DMS79 (cell line): Measurements from ENCODE around the gene TAF11L14.
"Not testable (repeated sequence)": the region's sequence is repeated elsewhere in the genome, so short reads cannot be mapped to it uniquely, and the experiment has no call there.

Experiments
- DNase-seq: peaks from one replicate; lab custom pipeline; 2025; lab: John Stamatoyannopoulos, UW

TAF11L14 gene

GRCh38 chr5:17634160-17634559, at the start of gene TAF11L14:
TSS of gene TAF11L14 (plus strand) at chr5:17634460.
- DNase-seq: no peak

- DNase-seq: not testable (repeated sequence)
Measured at GRCh38 chr5:17585658-17586057, 48.6 kb upstream of the TAF11L14 start, which contains the start of gene TAF11L7. TSS of gene TAF11L7 (minus strand) at chr5:17585758.

GRCh38 chr5:17590860-17591259, 43.4 kb upstream of the TAF11L14 start, which contains the start of gene TAF11L8:
TSS of gene TAF11L8 (minus strand) at chr5:17590960.
- DNase-seq: not testable (repeated sequence)

- not testable (repeated sequence) for DNase-seq
Measured at GRCh38 chr5:17594255-17594654, 40.0 kb upstream of the TAF11L14 start, which contains the start of gene TAF11L9. TSS of gene TAF11L9 (minus strand) at chr5:17594394.

- DNase-seq: not testable (repeated sequence)
Measured at GRCh38 chr5:17597728-17598127, 36.5 kb upstream of the TAF11L14 start, which contains the start of gene TAF11L10. TSS of gene TAF11L10 (minus strand) at chr5:17597828.

GRCh38 chr5:17603880-17604279, 30.4 kb upstream of the TAF11L14 start, which contains the start of gene TAF11L11:
TSS of gene TAF11L11 (plus strand) at chr5:17604183.
- not testable (repeated sequence) for DNase-seq

GRCh38 chr5:17604951-17605350, 29.3 kb upstream of the TAF11L14 start:
- DNase-seq: no peak

- not testable (repeated sequence) for DNase-seq
Measured at GRCh38 chr5:17607461-17607860, 26.8 kb upstream of the TAF11L14 start.

- DNase-seq: not testable (repeated sequence)
Measured at GRCh38 chr5:17610092-17610491, 24.2 kb upstream of the TAF11L14 start, which contains the start of gene TAF11L12. TSS of gene TAF11L12 (plus strand) at chr5:17610392.

- DNase-seq: no peak
Measured at GRCh38 chr5:17614872-17615605, 19.2 kb upstream of the TAF11L14 start.

- no peak for DNase-seq
Measured at GRCh38 chr5:17619354-17619753, 14.9 kb upstream of the TAF11L14 start.

GRCh38 chr5:17620627-17621026, 13.6 kb upstream of the TAF11L14 start:
- no peak for DNase-seq

- DNase-seq: no peak
Measured at GRCh38 chr5:17625686-17626085, 8.6 kb upstream of the TAF11L14 start.

GRCh38 chr5:17631788-17632187, 2.5 kb upstream of the TAF11L14 start, which contains the start of gene TAF11L13:
TSS of gene TAF11L13 (plus strand) at chr5:17632088.
- DNase-seq: not testable (repeated sequence)

- not testable (repeated sequence) for DNase-seq
Measured at GRCh38 chr5:17649232-17649631, 15.0 kb downstream of the TAF11L14 start.

GRCh38 chr5:17655201-17655759, 21.0 kb downstream of the TAF11L14 start:
- not testable (repeated sequence) for DNase-seq

GRCh38 chr5:17655921-17656320, 21.7 kb downstream of the TAF11L14 start:
- no peak for DNase-seq

GRCh38 chr5:17663182-17663581, 28.9 kb downstream of the TAF11L14 start:
- no peak for DNase-seq

- no peak for DNase-seq
Measured at GRCh38 chr5:17665836-17666235, 31.6 kb downstream of the TAF11L14 start.

- DNase-seq: no peak
Measured at GRCh38 chr5:17666726-17667235, 32.5 kb downstream of the TAF11L14 start.

GRCh38 chr5:17670353-17670752, 36.1 kb downstream of the TAF11L14 start:
- DNase-seq: no peak

- DNase-seq: no peak
Measured at GRCh38 chr5:17678751-17679324, 44.6 kb downstream of the TAF11L14 start.
